HEK293 (cell line): ENCODE results near the gene NFE2L1.

Experiments used
- CTCF ChIA-PET: fragments of 350-600 bp; formaldehyde crosslinking; extraction: SDS; loops from one replicate; lab custom pipeline; 2021; ENCODE audit warnings: antibody characterized with exemption; lab: Yijun Ruan, JAX
- POLR2A ChIA-PET: fragments of 300-600 bp; formaldehyde crosslinking; extraction: SDS; loops from one replicate; lab custom pipeline; 2020; ENCODE audit warnings: antibody characterized with exemption, inconsistent platforms; lab: Yijun Ruan, JAX
- H3K27ac ChIP-seq: fragments of 200-500 bp; sonication (Bioruptor generic); 2 replicates; pipeline ENCODE4 v1.5.1; 2014; ENCODE audit warnings: low read depth, low read length, control low read depth, inconsistent platforms; ENCODE audit errors: extremely low read depth
- H3K36me3 ChIP-seq, 2 experiments: fragments of 200-500 bp in 1 of 2; sonication (Bioruptor generic) in 1 of 2; 1 replicate in 1 of 2; 2 replicates in 1 of 2; pipeline ENCODE4 v1.5.1; 2014 to 2017; ENCODE audit warnings: inconsistent platforms in 2 of 2, low read length in 2 of 2; ENCODE audit not compliant: control insufficient read depth in 2 of 2, insufficient read depth in 1 of 2
- H3K4me1 ChIP-seq: fragments of 200-500 bp; sonication (Bioruptor generic); 2 replicates; pipeline ENCODE4 v1.5.1; 2014; ENCODE audit warnings: mild to moderate bottlenecking, low read length, inconsistent platforms; ENCODE audit not compliant: control insufficient read depth, insufficient read depth
- H3K4me3 ChIP-seq: 2 replicates; pipeline ENCODE4 v1.5.1; 2011; ENCODE audit warnings: low read depth, mild to moderate bottlenecking, control low read depth, low read length, moderate library complexity
- H3K9me3 ChIP-seq: fragments of 200-500 bp; sonication (Bioruptor generic); 2 replicates; pipeline ENCODE4 v1.5.1; 2014; ENCODE audit warnings: low read depth, low read length, inconsistent platforms; ENCODE audit not compliant: control insufficient read depth, insufficient read depth
- SCRT2 ChIP-seq: fragments of 450-650 bp; formaldehyde crosslinking; IDR thresholded peaks from 2 replicates; pipeline ENCODE4 v1.5.1; 2016; ENCODE audit warnings: missing biosample characterization, missing genetic modification characterization
- SETDB1 ChIP-seq: IDR thresholded peaks from one replicate; pipeline ENCODE4 v1.6.1; 2017; ENCODE audit warnings: mild to moderate bottlenecking, low read length, moderate library complexity, mixed read lengths; ENCODE audit not compliant: insufficient read length
- SP3 ChIP-seq: fragments of 450-650 bp; formaldehyde crosslinking; IDR thresholded peaks from 2 replicates; pipeline ENCODE4 v1.5.1; 2016; ENCODE audit warnings: missing biosample characterization, missing genetic modification characterization
- SP7 ChIP-seq: fragments of 450-650 bp; formaldehyde crosslinking; IDR thresholded peaks from 2 replicates; pipeline ENCODE4 v1.5.1; 2016; ENCODE audit warnings: missing biosample characterization, missing genetic modification characterization
- ZBTB17 ChIP-seq: fragments of 450-650 bp; formaldehyde crosslinking; IDR thresholded peaks from 2 replicates; pipeline ENCODE4 v1.5.1; 2016; ENCODE audit warnings: missing biosample characterization, missing genetic modification characterization
- ZBTB44 ChIP-seq: fragments of 450-650 bp; IDR thresholded peaks from 2 replicates; pipeline ENCODE4 v1.5.1; 2018; ENCODE audit warnings: missing biosample characterization, mild to moderate bottlenecking, missing genetic modification characterization
- ZBTB48 ChIP-seq: fragments of 450-650 bp; formaldehyde crosslinking; IDR thresholded peaks from 2 replicates; pipeline ENCODE4 v1.5.1; 2016; ENCODE audit warnings: missing biosample characterization, missing genetic modification characterization
- ZFHX2 ChIP-seq: fragments of 450-650 bp; formaldehyde crosslinking; conservative IDR thresholded peaks from 2 replicates; pipeline ENCODE4 v1.5.1; 2016; ENCODE audit warnings: missing biosample characterization, missing genetic modification characterization
- ZNF155 ChIP-seq: fragments of 450-650 bp; formaldehyde crosslinking; IDR thresholded peaks from 2 replicates; pipeline ENCODE4 v1.5.1; 2016; ENCODE audit warnings: missing biosample characterization, missing genetic modification characterization
- ZNF211 ChIP-seq: fragments of 450-650 bp; formaldehyde crosslinking; IDR thresholded peaks from 2 replicates; pipeline ENCODE4 v1.5.1; 2016; ENCODE audit warnings: low read depth, missing biosample characterization, missing genetic modification characterization
- ZNF302 ChIP-seq: fragments of 450-650 bp; formaldehyde crosslinking; IDR thresholded peaks from 2 replicates; pipeline ENCODE4 v1.5.1; 2016; ENCODE audit warnings: missing biosample characterization, missing genetic modification characterization, low read depth
- ZNF324 ChIP-seq: fragments of 450-650 bp; formaldehyde crosslinking; IDR thresholded peaks from 2 replicates; pipeline ENCODE4 v1.5.1; 2016; ENCODE audit warnings: missing biosample characterization, missing genetic modification characterization
- ZNF341 ChIP-seq: fragments of 450-650 bp; formaldehyde crosslinking; IDR thresholded peaks from 2 replicates; pipeline ENCODE4; 2016; ENCODE audit warnings: low read depth, missing biosample characterization, missing genetic modification characterization
- ZNF391 ChIP-seq: fragments of 450-650 bp; formaldehyde crosslinking; IDR thresholded peaks from 2 replicates; pipeline ENCODE4 v1.5.1; 2016; ENCODE audit warnings: low read depth, missing biosample characterization, missing genetic modification characterization, borderline replicate concordance
- ZNF626 ChIP-seq: fragments of 450-650 bp; sonication (Bioruptor Pico); formaldehyde crosslinking; IDR thresholded peaks from 2 replicates; pipeline ENCODE4 v1.5.1; 2018; ENCODE audit warnings: missing biosample characterization, missing genetic modification characterization, inconsistent platforms
- ZNF639 ChIP-seq: fragments of 450-650 bp; formaldehyde crosslinking; IDR thresholded peaks from 2 replicates; pipeline ENCODE4 v1.5.1; 2016; ENCODE audit warnings: missing biosample characterization, missing genetic modification characterization
- ZNF645 ChIP-seq: fragments of 450-650 bp; formaldehyde crosslinking; IDR thresholded peaks from 2 replicates; pipeline ENCODE4; 2016; ENCODE audit warnings: missing biosample characterization, missing genetic modification characterization
- ZNF660 ChIP-seq: fragments of 450-650 bp; IDR thresholded peaks from 2 replicates; pipeline ENCODE4 v1.5.1; 2018; ENCODE audit warnings: missing biosample characterization, mild to moderate bottlenecking, missing genetic modification characterization
- ZNF670 ChIP-seq: fragments of 450-650 bp; formaldehyde crosslinking; IDR thresholded peaks from 2 replicates; pipeline ENCODE4 v1.5.1; 2016; ENCODE audit warnings: missing biosample characterization, missing genetic modification characterization, low read depth
- ZNF843 ChIP-seq: fragments of 450-650 bp; formaldehyde crosslinking; IDR thresholded peaks from 2 replicates; pipeline ENCODE4 v1.5.1; 2016; ENCODE audit warnings: missing biosample characterization, missing genetic modification characterization
- ZSCAN5A ChIP-seq: fragments of 450-650 bp; formaldehyde crosslinking; IDR thresholded peaks from 2 replicates; pipeline ENCODE4 v1.5.1; 2016; ENCODE audit warnings: missing biosample characterization, missing genetic modification characterization
- TF ChIP-seq, protein P1 (sequence below): fragments of 450-650 bp; formaldehyde crosslinking; IDR thresholded peaks from 2 replicates; pipeline ENCODE4 v1.5.1; 2016; ENCODE audit warnings: missing biosample characterization, missing genetic modification characterization, borderline replicate concordance
- TF ChIP-seq, protein P2 (sequence below): fragments of 450-650 bp; formaldehyde crosslinking; IDR thresholded peaks from 2 replicates; pipeline ENCODE4 v1.5.1; 2016; ENCODE audit warnings: missing biosample characterization, missing genetic modification characterization
- TF ChIP-seq, protein P3 (sequence below): fragments of 450-650 bp; formaldehyde crosslinking; IDR thresholded peaks from 2 replicates; pipeline ENCODE4 v1.5.1; 2016; ENCODE audit warnings: missing biosample characterization, missing genetic modification characterization
- TF ChIP-seq, protein P4 (sequence below): fragments of 450-650 bp; formaldehyde crosslinking; IDR thresholded peaks from 2 replicates; pipeline ENCODE4 v1.5.1; 2016; ENCODE audit warnings: missing biosample characterization, missing genetic modification characterization

The NFE2L1 gene

GRCh38 chr17:48051706-48052486 lies 3.7 kb downstream of the NFE2L1 start:
- ChIA-PET POLR2A (interaction anchor here (0.8 to 1.4 kb wide), 5 partner anchors 9 to 156 kb away, joined by 3 to 5 read pairs (median 3); no protein-coding TSS in a partner anchor), CTCF (interaction anchor here (0.5 to 4.1 kb wide), 9 partner anchors 9 to 567 kb away, joined by 3 to 18 read pairs (median 4); no protein-coding TSS in a partner anchor)
- Histone ChIP-seq H3K4me3 (no peak overlapping the region), H3K9me3 (no peaks in the 10 kb centered on the region), H3K36me3 (peaks cover 10 to 58% of the 10 kb centered on the region in 2 experiments), H3K27ac (peak overlapping the region; percentile 30), H3K4me1 (peaks cover 49% of the 10 kb centered on the region)
- TF ChIP-seq, protein P1, sequence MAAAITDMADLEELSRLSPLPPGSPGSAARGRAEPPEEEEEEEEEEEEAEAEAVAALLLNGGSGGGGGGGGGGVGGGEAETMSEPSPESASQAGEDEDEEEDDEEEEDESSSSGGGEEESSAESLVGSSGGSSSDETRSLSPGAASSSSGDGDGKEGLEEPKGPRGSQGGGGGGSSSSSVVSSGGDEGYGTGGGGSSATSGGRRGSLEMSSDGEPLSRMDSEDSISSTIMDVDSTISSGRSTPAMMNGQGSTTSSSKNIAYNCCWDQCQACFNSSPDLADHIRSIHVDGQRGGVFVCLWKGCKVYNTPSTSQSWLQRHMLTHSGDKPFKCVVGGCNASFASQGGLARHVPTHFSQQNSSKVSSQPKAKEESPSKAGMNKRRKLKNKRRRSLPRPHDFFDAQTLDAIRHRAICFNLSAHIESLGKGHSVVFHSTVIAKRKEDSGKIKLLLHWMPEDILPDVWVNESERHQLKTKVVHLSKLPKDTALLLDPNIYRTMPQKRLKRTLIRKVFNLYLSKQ: no peak
- TF ChIP-seq ZBTB17 (tag by site-specific recombination) (peak; percentile 44), ZNF302 (tag by site-specific recombination) (no peak), ZNF155 (tag by site-specific recombination) (no peak), ZNF626 (tag by site-specific recombination) (no peak), ZNF391 (tag by site-specific recombination) (no peak), SCRT2 (tag by site-specific recombination) (peak; percentile 54; the same call in 1 of the 2 replicates), SP3 (tag by site-specific recombination) (peak; percentile 53; the same call in 1 of the 2 replicates), ZNF211 (no peak), ZNF639 (tag by site-specific recombination) (no peak), ZNF324 (tag by site-specific recombination) (no peak), ZSCAN5A (tag by site-specific recombination) (no peak), ZNF670 (tag by site-specific recombination) (no peak), ZNF341 (peak; percentile 16; the same call in 1 of the 2 replicates), SP7 (peak; percentile 56), ZBTB48 (0 out of 2 replicates have a peak, but pooled peaks have one; percentile 28), ZNF660 (no peak), ZNF843 (tag by site-specific recombination) (0 out of 2 replicates have a peak, but pooled peaks have one; percentile 13), SETDB1 (no peak), ZBTB44 (tag by site-specific recombination) (no peak), ZNF645 (tag by site-specific recombination) (no peak), ZFHX2 (tag by site-specific recombination) (peak; percentile 60; the same call in 1 of the 2 replicates)
- TF ChIP-seq, protein P2, sequence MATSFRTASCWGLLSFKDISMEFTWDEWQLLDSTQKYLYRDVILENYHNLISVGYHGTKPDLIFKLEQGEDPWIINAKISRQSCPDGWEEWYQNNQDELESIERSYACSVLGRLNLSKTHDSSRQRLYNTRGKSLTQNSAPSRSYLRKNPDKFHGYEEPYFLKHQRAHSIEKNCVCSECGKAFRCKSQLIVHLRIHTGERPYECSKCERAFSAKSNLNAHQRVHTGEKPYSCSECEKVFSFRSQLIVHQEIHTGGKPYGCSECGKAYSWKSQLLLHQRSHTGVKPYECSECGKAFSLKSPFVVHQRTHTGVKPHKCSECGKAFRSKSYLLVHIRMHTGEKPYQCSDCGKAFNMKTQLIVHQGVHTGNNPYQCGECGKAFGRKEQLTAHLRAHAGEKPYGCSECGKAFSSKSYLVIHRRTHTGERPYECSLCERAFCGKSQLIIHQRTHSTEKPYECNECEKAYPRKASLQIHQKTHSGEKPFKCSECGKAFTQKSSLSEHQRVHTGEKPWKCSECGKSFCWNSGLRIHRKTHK (tag by site-specific recombination): no peak
- TF ChIP-seq, protein P3, sequence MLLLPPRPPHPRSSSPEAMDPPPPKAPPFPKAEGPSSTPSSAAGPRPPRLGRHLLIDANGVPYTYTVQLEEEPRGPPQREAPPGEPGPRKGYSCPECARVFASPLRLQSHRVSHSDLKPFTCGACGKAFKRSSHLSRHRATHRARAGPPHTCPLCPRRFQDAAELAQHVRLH (tag by site-specific recombination): 0 out of 2 replicates have a peak, but pooled peaks have one; percentile 27
- TF ChIP-seq, protein P4, sequence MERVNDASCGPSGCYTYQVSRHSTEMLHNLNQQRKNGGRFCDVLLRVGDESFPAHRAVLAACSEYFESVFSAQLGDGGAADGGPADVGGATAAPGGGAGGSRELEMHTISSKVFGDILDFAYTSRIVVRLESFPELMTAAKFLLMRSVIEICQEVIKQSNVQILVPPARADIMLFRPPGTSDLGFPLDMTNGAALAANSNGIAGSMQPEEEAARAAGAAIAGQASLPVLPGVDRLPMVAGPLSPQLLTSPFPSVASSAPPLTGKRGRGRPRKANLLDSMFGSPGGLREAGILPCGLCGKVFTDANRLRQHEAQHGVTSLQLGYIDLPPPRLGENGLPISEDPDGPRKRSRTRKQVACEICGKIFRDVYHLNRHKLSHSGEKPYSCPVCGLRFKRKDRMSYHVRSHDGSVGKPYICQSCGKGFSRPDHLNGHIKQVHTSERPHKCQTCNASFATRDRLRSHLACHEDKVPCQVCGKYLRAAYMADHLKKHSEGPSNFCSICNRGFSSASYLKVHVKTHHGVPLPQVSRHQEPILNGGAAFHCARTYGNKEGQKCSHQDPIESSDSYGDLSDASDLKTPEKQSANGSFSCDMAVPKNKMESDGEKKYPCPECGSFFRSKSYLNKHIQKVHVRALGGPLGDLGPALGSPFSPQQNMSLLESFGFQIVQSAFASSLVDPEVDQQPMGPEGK (tag by site-specific recombination): peak; percentile 57; the same call in 1 of the 2 replicates
